H1 (cell line): Measurements from ENCODE around the gene MAGI1. TPM values are rescaled to one million over a fixed set of nuclear protein-coding genes. Genes with fewer than 3 reads are reported as not detected.

Experiments used
- ASH2L ChIP-seq: fragments of 200-600, 300-600 bp; sonication (generic); IDR thresholded peaks from one replicate; pipeline ENCODE4 v1.7.1; 2017; ENCODE audit warnings: low read length
- CBX8 ChIP-seq: fragments of 300-800, 300-1000 bp; sonication (generic); IDR thresholded peaks from 2 replicates; pipeline ENCODE4 v1.7.1; 2016; ENCODE audit warnings: low read depth, low read length, borderline replicate concordance
- HDAC2 ChIP-seq, 2 experiments: fragments of 300-600 bp in 1 of 2; sonication (generic) in 1 of 2; IDR thresholded peaks; 2 replicates each; pipeline ENCODE4 v1.6.1; 2011 to 2012; ENCODE audit warnings: low read depth in 2 of 2, low read length in 2 of 2, mild to moderate bottlenecking in 2 of 2, moderate library complexity in 2 of 2, borderline replicate concordance in 1 of 2, inconsistent platforms in 1 of 2
- JUN ChIP-seq: IDR thresholded peaks from 2 replicates; pipeline ENCODE4 v1.6.1; 2011; ENCODE audit warnings: low read depth, mild to moderate bottlenecking, improper control_type of control experiment, low read length
- KDM1A ChIP-seq: fragments of 200-600, 300-600 bp; sonication (generic); IDR thresholded peaks from 2 replicates; pipeline ENCODE4 v1.7.1; 2016; ENCODE audit warnings: mild to moderate bottlenecking, low read length, borderline replicate concordance
- KDM5A ChIP-seq: fragments of 200-600 bp; IDR thresholded peaks from 2 replicates; pipeline ENCODE4 v1.7.1; 2012; ENCODE audit warnings: mild to moderate bottlenecking, low read length, inconsistent platforms, mixed read lengths
- PHF8 ChIP-seq: fragments of 200-600 bp; sonication (generic); conservative IDR thresholded peaks from 2 replicates; pipeline ENCODE4 v1.7.1; 2012; ENCODE audit warnings: low read depth, mild to moderate bottlenecking, inconsistent platforms, low read length, moderate library complexity
- POLR2A ChIP-seq, 2 experiments: IDR thresholded peaks; 1 replicate in 1 of 2; 2 replicates in 1 of 2; pipeline ENCODE4 v1.6.1; 2011; ENCODE audit warnings: low read depth in 2 of 2, low read length in 2 of 2, mild to moderate bottlenecking in 2 of 2; ENCODE audit errors: control extremely low read depth in 1 of 2
- RAD21 ChIP-seq, 2 experiments: IDR thresholded peaks in 1 of 2; conservative IDR thresholded peaks in 1 of 2; 2 replicates each; pipeline ENCODE4 v1.6.1; 2011; ENCODE audit warnings: low read depth in 2 of 2, low read length in 2 of 2, improper control_type of control experiment in 1 of 2, inconsistent platforms in 1 of 2, mild to moderate bottlenecking in 1 of 2, moderate library complexity in 1 of 2
- RBBP5 ChIP-seq: IDR thresholded peaks from 2 replicates; pipeline ENCODE4 v1.7.1; 2012; ENCODE audit warnings: low read depth, mild to moderate bottlenecking, inconsistent platforms, low read length, moderate library complexity, borderline replicate concordance
- RFX5 ChIP-seq: IDR thresholded peaks from 2 replicates; pipeline ENCODE4 v1.6.1; 2011; ENCODE audit warnings: low read depth, low read length, improper control_type of control experiment, borderline replicate concordance
- TAF7 ChIP-seq: optimal IDR thresholded peaks from 2 replicates; pipeline ENCODE3; 2011; ENCODE audit warnings: low read depth, mild to moderate bottlenecking, inconsistent platforms, low read length, moderate library complexity, borderline replicate concordance
- TBP ChIP-seq: IDR thresholded peaks from 2 replicates; pipeline ENCODE4 v1.6.1; 2011; ENCODE audit warnings: low read depth, low read length, improper control_type of control experiment
- TEAD4 ChIP-seq: IDR thresholded peaks from 2 replicates; pipeline ENCODE4 v1.6.1; 2012; ENCODE audit warnings: low read depth, low read length, inconsistent platforms, mixed read lengths
- YY1 ChIP-seq: IDR thresholded peaks from 2 replicates; pipeline ENCODE4 v1.6.1; 2011; ENCODE audit warnings: low read depth, mild to moderate bottlenecking, low read length
- ZNF274 ChIP-seq: IDR thresholded peaks from 2 replicates; pipeline ENCODE4 v1.7.0; 2012; ENCODE audit warnings: low read length, borderline replicate concordance; ENCODE audit errors: extremely low read depth
- polyA plus RNA-seq, 7 experiments: library from polyadenylated mRNA; depleted of rRNA in 3 of 7; stranded (reverse) in 5 of 7; unstranded in 2 of 7; fragments of >200 nt in 5 of 7; fragments of 200-250 nt in 2 of 7; gene quantifications; 1 replicate in 5 of 7; 2 replicates in 1 of 7; 4 replicates in 1 of 7; pipeline versions ENCODE4 v1.2.1 to v1.2.3, GENCODE V29; 2011 to 2013; ENCODE audit warnings: missing spikeins in 2 of 7, mixed read lengths in 2 of 7
- total RNA-seq: library from RNA; stranded (reverse); fragmentation: NEBNext Ultra II Directional; extraction: Animal tissue kit (Norgen Biotek cat#: 25700); gene quantifications from 2 replicates; pipeline ENCODE4 v1.2.1, GENCODE V29; 2021
- TF ChIP-seq, protein P1 (sequence below), 3 experiments: IDR thresholded peaks; 1 replicate in 2 of 3; 2 replicates in 1 of 3; pipeline versions ENCODE4 v1.5.1 to v1.6.1; 2011; ENCODE audit warnings: low read length in 3 of 3, mild to moderate bottlenecking in 3 of 3, inconsistent platforms in 2 of 3, low read depth in 1 of 3, moderate library complexity in 1 of 3; ENCODE audit not compliant: insufficient read depth in 1 of 3; ENCODE audit errors: control extremely low read depth in 1 of 3
- TF ChIP-seq, protein P2 (sequence below): IDR thresholded peaks from 2 replicates; pipeline ENCODE4 v1.6.1; 2012; ENCODE audit warnings: low read length, inconsistent platforms

The MAGI1 gene
- total and polyA plus RNA-seq, 2 of the 8 experiments (the other 6 are each of a cell fraction or from before 2014, with no cell fraction given), result 19.8 to 78.0 TPM

DNA sequence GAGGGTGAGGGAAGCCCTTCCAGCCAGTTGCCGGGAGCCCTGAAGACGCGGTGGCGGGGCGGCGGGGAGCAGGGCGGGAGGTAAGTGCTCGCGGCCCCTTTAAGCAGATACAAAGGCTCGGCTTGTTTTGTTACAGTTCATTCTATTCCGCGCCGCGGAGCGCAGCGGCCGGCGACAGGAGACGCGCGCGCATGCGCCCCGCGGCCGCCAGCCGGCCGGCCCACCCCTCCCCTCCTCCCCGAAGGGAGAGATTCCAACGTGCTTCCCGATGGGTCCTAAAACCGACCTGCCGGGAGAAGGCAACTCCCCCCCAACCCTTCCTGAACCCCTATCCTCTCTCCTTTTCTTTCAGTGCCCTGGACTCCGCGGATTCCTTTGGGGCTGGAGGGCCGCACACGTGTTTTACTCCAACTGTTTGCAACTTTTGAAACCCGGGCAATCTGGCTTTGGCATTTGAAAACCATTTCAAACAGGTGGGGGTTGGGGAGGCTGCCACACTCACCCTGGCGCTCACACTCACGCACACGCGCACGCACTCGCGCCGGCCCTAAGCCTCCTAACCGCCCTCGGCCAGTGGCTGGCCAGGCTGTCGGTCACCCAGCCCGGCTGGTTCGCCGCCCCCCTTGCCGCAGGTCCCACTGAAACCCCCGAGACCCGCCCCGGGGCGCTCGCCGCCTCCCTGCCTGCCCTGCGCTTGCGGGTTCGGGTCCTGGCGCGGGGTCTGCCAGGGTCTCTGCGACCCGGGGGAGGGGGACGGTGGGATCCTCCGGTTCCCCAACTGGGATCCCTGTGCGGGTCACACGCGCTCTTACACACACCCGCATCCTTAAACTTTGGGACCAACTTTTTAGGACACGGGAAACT is at the start of gene MAGI1 (continued):
- TF ChIP-seq, protein P1, sequence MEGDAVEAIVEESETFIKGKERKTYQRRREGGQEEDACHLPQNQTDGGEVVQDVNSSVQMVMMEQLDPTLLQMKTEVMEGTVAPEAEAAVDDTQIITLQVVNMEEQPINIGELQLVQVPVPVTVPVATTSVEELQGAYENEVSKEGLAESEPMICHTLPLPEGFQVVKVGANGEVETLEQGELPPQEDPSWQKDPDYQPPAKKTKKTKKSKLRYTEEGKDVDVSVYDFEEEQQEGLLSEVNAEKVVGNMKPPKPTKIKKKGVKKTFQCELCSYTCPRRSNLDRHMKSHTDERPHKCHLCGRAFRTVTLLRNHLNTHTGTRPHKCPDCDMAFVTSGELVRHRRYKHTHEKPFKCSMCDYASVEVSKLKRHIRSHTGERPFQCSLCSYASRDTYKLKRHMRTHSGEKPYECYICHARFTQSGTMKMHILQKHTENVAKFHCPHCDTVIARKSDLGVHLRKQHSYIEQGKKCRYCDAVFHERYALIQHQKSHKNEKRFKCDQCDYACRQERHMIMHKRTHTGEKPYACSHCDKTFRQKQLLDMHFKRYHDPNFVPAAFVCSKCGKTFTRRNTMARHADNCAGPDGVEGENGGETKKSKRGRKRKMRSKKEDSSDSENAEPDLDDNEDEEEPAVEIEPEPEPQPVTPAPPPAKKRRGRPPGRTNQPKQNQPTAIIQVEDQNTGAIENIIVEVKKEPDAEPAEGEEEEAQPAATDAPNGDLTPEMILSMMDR (IDR thresholded peaks at IDR 0.05; ENCODE audit: control extremely low read depth in 1 of 3, insufficient read depth in 1 of 3, low read depth in 1 of 3, low read length in 3 of 3), result no peak; a peak in 1 of 4 replicates
- TF ChIP-seq ZNF274 (no peak), RFX5 (no peak), CBX8 (no peak), RAD21 (IDR thresholded peaks at IDR 0.05 in 1 of 2, conservative IDR thresholded peaks at IDR 0.05 in 1 of 2; ENCODE audit: low read depth in 2 of 2, low read length in 2 of 2) (no peak), RBBP5 (peak; percentile 80), ASH2L (peak; percentile 97), TBP (peak; percentile 55; the same call in 1 of the 2 replicates), JUN (no peak), HDAC2 (IDR thresholded peaks at IDR 0.05; ENCODE audit: borderline replicate concordance in 1 of 2, low read depth in 2 of 2, low read length in 2 of 2) (peak; percentile 68 to 69; a peak in 3 of 4 replicates), TEAD4 (peak; percentile 90), YY1 (no peak; the same call in 1 of the 2 replicates), TAF7 (no peak), KDM5A (no peak), PHF8 (peak; percentile 62), KDM1A (no peak), POLR2A (IDR thresholded peaks at IDR 0.05; ENCODE audit: control extremely low read depth in 1 of 2, low read depth in 2 of 2, low read length in 2 of 2) (peak; percentile 47 to 60; a peak in 2 of 3 replicates)
- TF ChIP-seq, protein P2, sequence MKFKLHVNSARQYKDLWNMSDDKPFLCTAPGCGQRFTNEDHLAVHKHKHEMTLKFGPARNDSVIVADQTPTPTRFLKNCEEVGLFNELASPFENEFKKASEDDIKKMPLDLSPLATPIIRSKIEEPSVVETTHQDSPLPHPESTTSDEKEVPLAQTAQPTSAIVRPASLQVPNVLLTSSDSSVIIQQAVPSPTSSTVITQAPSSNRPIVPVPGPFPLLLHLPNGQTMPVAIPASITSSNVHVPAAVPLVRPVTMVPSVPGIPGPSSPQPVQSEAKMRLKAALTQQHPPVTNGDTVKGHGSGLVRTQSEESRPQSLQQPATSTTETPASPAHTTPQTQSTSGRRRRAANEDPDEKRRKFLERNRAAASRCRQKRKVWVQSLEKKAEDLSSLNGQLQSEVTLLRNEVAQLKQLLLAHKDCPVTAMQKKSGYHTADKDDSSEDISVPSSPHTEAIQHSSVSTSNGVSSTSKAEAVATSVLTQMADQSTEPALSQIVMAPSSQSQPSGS, result peak; percentile 49; the same call in 1 of the 2 replicates
